NOMO-1 treated with DMSO at 0.1 percent for 48 hours (cell line): ENCODE data around the gene UCP1.
"Not testable (repeated sequence)": the region's sequence is repeated elsewhere in the genome, so short reads cannot be mapped to it uniquely, and the experiment has no call there.

ENCODE experiments used
- DNase-seq: peaks from one replicate; lab custom pipeline; 2025; ENCODE audit not compliant: unreplicated experiment; lab: John Stamatoyannopoulos, UW

The UCP1 gene

DNA sequence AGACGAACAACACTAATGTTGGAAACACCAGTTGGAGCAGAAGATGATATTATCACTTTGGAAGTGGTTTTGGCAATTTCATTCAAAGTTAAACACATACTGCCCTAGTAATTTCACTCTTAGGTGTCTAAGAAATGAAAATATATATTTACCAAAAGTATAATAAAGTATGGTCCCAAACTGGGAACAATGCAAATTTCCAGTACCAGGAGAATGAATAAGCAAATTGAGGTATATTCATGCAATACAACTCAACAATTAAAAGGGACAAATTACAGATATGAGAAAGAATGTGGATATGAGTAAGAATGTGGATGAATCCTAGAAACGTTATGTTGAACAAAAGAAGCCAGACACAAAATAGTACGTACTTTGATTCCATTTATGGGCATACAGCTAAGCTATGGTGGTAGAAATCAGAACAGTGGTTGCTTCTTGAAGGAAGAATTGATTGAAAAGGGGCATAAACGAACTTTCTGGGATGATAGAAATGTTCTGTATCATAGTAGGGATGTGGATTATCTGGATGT lies 34.7 kb downstream of the UCP1 start:
- no peak for DNase-seq

DNA sequence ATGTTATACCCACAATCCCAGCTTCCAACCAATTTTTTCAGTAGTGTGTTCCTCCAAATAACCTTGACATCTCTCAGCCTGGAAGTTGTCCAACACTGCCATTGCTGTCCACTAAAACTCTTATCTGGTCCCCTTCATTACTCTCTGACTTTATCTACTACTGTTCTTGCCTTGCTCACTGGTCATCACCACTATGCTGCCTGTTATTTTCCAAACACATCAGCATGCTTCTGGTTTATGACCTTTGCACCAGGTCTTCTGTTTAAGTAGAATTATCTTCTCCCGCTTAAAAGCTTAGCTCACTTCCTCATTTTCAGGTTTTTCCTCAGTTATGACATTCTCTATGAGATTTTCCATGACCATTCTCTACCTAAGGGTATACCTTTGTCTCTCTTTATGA lies 39.3 kb downstream of the UCP1 start:
- peak; percentile 30 for DNase-seq

DNA sequence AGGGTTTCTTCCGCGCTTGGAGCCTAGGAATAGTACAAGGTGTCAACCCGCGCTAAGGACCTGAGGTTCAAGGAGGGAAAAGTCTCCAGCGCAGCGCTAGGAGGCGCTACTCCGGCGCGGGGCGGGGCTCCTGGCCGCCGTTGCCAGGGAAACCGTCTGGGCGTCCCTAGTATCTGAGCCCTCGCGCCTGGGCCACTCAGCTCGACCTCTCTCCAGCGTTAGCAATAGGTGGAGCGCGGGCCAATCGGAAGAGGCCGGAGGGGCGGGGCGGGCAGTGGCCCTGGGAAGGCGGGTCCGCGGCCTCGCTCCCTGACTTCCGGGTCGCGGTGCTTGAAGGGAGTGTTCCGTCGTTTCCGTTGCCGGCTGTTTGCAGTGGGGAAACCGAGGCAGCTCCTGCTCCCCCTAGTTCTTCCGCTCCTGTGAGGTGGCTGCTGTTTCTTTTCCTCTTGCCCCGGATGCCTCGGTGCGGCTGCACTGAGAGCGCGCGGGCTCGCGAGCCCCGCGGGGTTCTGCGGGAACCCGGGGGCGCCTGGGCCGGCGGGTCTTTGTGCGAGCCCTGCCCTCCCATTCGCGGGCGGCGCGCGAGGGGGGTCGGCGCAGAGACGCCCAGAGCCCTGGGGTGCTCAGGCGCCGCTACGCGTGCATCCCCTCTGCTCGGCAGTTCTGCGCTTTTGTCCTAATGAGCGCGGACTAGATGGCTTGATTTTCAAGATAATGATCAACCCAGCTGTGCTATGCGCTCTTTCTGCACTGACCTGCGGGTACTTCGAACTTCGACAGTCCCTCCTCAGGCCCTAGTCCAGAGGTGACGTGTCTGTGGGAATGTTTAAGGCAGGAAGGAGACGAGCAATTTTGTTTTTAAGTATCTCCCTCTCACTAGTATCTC lies 44.7 kb downstream of the UCP1 start, which contains the start of gene ELMOD2:
Gene ELMOD2 (plus strand): TSS at position 312 of the 886 bp plus-strand sequence. CDS start 1,261 bp downstream, outside the sequence.
- peak; percentile 99 for DNase-seq

DNA sequence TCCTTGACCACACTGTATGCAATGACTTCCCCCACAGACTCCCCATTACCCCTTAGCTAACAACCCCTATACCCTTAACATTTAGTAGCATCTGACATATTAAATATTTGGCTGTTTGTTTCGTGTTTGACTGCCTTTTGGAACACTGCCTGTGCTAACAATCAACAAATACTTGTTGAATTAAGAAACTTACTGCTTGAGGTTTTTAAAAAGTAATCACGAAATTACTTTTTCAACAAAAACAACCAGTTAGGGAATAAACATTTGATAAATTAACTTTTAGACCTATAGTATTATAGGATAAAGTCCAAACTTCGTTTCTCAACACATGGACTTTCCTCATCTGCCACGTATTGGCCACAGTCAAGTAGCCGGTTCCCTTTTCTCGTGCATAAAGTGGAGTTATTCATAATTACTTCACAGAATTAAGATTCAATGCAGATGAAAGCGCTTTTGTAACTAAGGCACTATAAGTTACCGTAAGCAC lies 45.3 kb downstream of the UCP1 start:
- DNase-seq, result peak; percentile 95

DNA sequence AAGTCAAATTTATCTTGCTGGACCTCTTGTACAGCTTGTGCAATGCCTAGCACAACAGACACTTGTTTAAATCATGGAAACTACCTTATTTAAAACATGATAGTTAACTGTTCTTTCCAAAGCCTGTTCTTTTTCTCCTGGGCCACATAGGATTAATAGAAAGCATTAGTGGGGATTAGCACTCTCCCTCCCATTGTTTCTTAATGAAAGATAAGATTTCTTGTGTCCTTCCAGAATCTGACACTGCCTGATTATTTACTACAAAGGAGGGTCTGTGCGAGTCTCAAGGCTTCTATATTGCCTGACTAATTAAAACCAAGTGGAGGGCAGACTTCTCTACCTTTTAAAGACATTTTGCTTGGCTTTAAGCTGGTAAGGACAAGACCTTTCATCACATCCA lies 53.3 kb downstream of the UCP1 start:
- no peak for DNase-seq

DNA sequence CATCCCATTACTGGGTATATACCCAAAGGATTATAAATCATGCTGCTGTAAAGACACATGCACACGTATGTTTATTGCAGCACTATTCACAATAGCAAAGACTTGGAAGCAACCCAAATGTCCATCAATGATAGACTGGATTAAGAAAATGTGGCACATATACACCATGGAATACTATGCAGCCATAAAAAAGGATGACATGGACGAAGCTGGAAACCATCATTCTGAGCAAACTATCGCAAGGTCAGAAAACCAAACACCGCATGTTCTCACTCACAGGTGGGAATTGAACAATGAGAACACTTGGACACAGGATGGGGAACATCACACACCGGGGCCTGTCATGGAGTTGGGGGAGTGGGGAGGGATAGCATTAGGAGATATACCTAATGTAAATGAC lies 55.0 kb downstream of the UCP1 start:
- DNase-seq, result not testable (repeated sequence)
